GM08714 (cell line): ENCODE results near the gene OR5H14.
"Not testable (repeated sequence)": the region's sequence is repeated elsewhere in the genome, so short reads cannot be mapped to it uniquely, and the experiment has no call there.

Experiments used
- H3K4me3 ChIP-seq: fragments of 200-500 bp; sonication (Bioruptor generic); 2 replicates; pipeline ENCODE4 v1.5.1; 2014; ENCODE audit warnings: mild to moderate bottlenecking, low read length, inconsistent platforms
- ZNF274 ChIP-seq: IDR thresholded peaks from 2 replicates; pipeline ENCODE4 v1.6.1; 2012; ENCODE audit warnings: mild to moderate bottlenecking, low read depth, low read length

The OR5H14 gene

GRCh38 chr3:98147179-98147578 lies at the start of gene OR5H14:
Gene OR5H14 (plus strand): TSS chr3:98147479. CDS start chr3:98149386, 1,907 bp downstream.
- TF ChIP-seq ZNF274 = no peak
- H3K4me3 ChIP-seq = no peak within 1 kb of the TSS

GRCh38 chr3:98099848-98100247 lies 47.4 kb upstream of the OR5H14 start:
- no peak overlapping the region for H3K4me3 ChIP-seq
- TF ChIP-seq ZNF274 = no peak

- TF ChIP-seq ZNF274 = no peak
- H3K4me3 ChIP-seq = no peak overlapping the region
Measured at GRCh38 chr3:98108162-98108561, 39.1 kb upstream of the OR5H14 start.

- no peak for TF ChIP-seq ZNF274
- no peak overlapping the region for H3K4me3 ChIP-seq
Measured at GRCh38 chr3:98109807-98110549, 37.3 kb upstream of the OR5H14 start.

- no peak for TF ChIP-seq ZNF274
- H3K4me3 ChIP-seq = no peak overlapping the region
Measured at GRCh38 chr3:98110550-98110908, 36.8 kb upstream of the OR5H14 start.

GRCh38 chr3:98114264-98114663 lies 33.0 kb upstream of the OR5H14 start:
- H3K4me3 ChIP-seq = no peak overlapping the region
- no peak for TF ChIP-seq ZNF274

GRCh38 chr3:98115717-98116116 lies 31.6 kb upstream of the OR5H14 start:
- H3K4me3 ChIP-seq = no peak overlapping the region
- TF ChIP-seq ZNF274 = no peak

- no peak within 1 kb of the TSS for H3K4me3 ChIP-seq
- no peak for TF ChIP-seq ZNF274
Measured at GRCh38 chr3:98130421-98130820, 16.9 kb upstream of the OR5H14 start, which contains the start of gene OR5H1. Gene OR5H1 (plus strand): TSS chr3:98130721. CDS start chr3:98132698, 1,977 bp downstream.

- no peak overlapping the region for H3K4me3 ChIP-seq
- TF ChIP-seq ZNF274 = no peak
Measured at GRCh38 chr3:98136631-98137030, 10.6 kb upstream of the OR5H14 start.

- not testable (repeated sequence) for H3K4me3 ChIP-seq
Measured at GRCh38 chr3:98137826-98138557, 9.3 kb upstream of the OR5H14 start.

GRCh38 chr3:98140531-98140930 lies 6.7 kb upstream of the OR5H14 start:
- no peak overlapping the region for H3K4me3 ChIP-seq
- TF ChIP-seq ZNF274 = no peak

GRCh38 chr3:98148751-98149150 lies 1.5 kb downstream of the OR5H14 start:
- no peak for TF ChIP-seq ZNF274
- no peak overlapping the region for H3K4me3 ChIP-seq

GRCh38 chr3:98149456-98149855 lies 2.2 kb downstream of the OR5H14 start:
- not testable (repeated sequence) for H3K4me3 ChIP-seq

- TF ChIP-seq ZNF274 = no peak
- no peak overlapping the region for H3K4me3 ChIP-seq
Measured at GRCh38 chr3:98151241-98151640, 4.0 kb downstream of the OR5H14 start.

- H3K4me3 ChIP-seq = no peak within 1 kb of the TSS
- no peak for TF ChIP-seq ZNF274
Measured at GRCh38 chr3:98166396-98166795, 19.1 kb downstream of the OR5H14 start, which contains the start of gene OR5H15. Gene OR5H15 (plus strand): TSS chr3:98166696. CDS start chr3:98168700, 2,004 bp downstream.
